ENCODE results near the gene ADAMTSL2. TPM values are rescaled to one million over a fixed set of nuclear protein-coding genes. Genes with fewer than 3 reads are reported as not detected.
A peak's percentile ranks its signal among the peaks of the same experiment; 100 is the strongest.

ADAMTSL2 gene
- polyA plus RNA-seq, 3 donors = 1.4 to 2.5 (median 1.9) TPM

DNA sequence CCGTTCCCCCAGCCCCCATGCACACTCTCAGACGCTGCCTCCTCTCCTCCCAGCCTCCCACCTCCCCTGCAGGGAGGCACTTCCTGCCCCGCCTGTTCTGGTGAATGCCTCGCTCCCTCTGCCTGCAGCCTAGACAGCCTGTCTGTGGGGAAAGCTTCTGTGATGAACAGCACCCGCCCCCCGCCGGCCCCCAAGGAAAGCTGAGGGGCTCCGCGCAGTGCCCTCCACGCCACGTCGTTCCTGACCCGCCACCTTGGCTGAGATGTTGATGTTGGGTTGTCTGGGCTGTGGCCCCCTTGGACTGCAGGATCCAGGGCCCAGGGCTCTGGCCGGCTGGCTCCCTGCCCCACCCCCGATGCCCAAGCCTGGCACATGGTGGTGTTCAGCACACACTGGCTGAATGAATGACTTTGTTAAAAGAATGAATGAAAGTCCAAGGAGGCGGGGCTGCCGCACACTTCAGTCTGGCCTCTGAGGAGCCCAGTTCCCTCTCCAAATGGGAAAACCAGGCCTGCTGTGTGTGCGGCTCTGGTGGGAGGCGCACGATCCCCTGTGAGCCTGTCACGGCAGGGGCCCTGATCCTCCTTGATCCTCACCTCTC lies 7.7 kb upstream of the ADAMTSL2 start:
- no peak for DNase-seq (ENCODE audit: extremely low read depth in 1 of 11, low read depth in 9 of 11, low spot score in 4 of 11)

- peak in 4 of 11 donors; percentile 58 to 71 (median 66) for DNase-seq (ENCODE audit: extremely low read depth in 1 of 11, low read depth in 9 of 11, low spot score in 4 of 11)
Measured at GRCh38 chr9:133527444-133527920, 7.0 kb upstream of the ADAMTSL2 start.

GRCh38 chr9:133528001-133528875 lies 6.3 kb upstream of the ADAMTSL2 start:
- DNase-seq (ENCODE audit: extremely low read depth in 1 of 11, low read depth in 9 of 11, low spot score in 4 of 11) = no peak

DNA sequence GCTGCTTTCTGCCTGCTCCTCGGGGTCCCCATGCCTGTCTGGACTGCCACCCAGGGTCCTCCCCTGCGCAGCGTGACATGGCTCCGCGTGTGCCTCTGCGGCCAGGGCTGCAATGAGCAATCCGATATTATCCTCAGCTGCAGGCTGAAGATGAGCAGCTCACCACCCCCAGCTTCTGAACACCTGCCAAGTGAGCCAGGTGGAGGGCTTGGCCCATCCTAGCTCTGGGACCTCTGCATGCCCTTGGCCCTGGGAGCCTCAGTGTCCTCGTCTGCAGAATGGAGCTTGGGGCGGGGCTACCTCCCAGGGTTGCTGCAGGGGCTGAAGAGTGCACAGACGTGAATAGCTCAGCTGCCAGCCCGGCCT lies 5.6 kb upstream of the ADAMTSL2 start:
- DNase-seq (ENCODE audit: extremely low read depth in 1 of 11, low read depth in 9 of 11, low spot score in 4 of 11) = no peak

GRCh38 chr9:133529457-133529856 lies 5.0 kb upstream of the ADAMTSL2 start:
- DNase-seq (ENCODE audit: extremely low read depth in 1 of 11, low read depth in 9 of 11, low spot score in 4 of 11) = no peak

- no peak for DNase-seq (ENCODE audit: extremely low read depth in 1 of 11, low read depth in 9 of 11, low spot score in 4 of 11)
Measured at GRCh38 chr9:133529874-133530273, 4.6 kb upstream of the ADAMTSL2 start.

- DNase-seq (ENCODE audit: extremely low read depth in 1 of 11, low read depth in 9 of 11, low spot score in 4 of 11) = no peak
Measured at GRCh38 chr9:133531293-133531692, 3.2 kb upstream of the ADAMTSL2 start.

GRCh38 chr9:133532937-133533668 lies 1.4 kb upstream of the ADAMTSL2 start:
- no peak for DNase-seq (ENCODE audit: extremely low read depth in 1 of 11, low read depth in 9 of 11, low spot score in 4 of 11)

- DNase-seq (ENCODE audit: extremely low read depth in 1 of 11, low read depth in 9 of 11, low spot score in 4 of 11) = no peak
Measured at GRCh38 chr9:133533857-133534256, 647 bp upstream of the ADAMTSL2 start.

DNA sequence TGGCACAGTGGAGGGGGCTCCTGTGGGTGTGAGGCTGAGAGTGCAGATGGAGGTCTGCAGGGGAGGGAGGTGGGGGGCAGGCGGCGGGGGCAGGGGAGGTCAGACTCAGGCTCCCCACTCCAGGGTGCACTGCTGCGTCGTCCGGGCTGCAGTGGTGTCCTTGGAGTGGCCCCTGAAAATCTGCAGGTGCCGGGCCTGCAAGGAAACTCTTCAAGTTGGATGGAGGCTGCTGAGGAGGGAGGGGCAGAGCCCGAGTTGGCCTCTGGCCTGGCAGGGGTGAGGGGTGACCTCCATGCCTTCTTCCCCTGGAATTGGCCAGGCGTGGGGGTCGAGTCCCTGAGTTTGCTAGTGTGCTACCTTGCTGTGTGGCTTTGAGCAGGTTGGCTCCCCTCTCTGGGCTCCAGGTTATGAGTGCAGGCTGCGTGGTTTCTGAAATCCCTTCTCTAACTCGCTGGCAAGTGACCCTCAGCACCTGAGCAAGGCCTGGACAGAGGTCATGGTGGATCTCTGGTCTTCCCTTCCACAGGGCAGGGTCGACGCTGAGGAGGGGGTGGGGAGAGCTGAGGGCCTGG lies 888 bp downstream of the ADAMTSL2 start:
- DNase-seq (ENCODE audit: extremely low read depth in 1 of 11, low read depth in 9 of 11, low spot score in 4 of 11) = no peak

- no peak for DNase-seq (ENCODE audit: extremely low read depth in 1 of 11, low read depth in 9 of 11, low spot score in 4 of 11)
Measured at GRCh38 chr9:133536080-133536479, 1.6 kb downstream of the ADAMTSL2 start.

GRCh38 chr9:133536536-133536935 lies 2.0 kb downstream of the ADAMTSL2 start:
- no peak for DNase-seq (ENCODE audit: extremely low read depth in 1 of 11, low read depth in 9 of 11, low spot score in 4 of 11)

DNA sequence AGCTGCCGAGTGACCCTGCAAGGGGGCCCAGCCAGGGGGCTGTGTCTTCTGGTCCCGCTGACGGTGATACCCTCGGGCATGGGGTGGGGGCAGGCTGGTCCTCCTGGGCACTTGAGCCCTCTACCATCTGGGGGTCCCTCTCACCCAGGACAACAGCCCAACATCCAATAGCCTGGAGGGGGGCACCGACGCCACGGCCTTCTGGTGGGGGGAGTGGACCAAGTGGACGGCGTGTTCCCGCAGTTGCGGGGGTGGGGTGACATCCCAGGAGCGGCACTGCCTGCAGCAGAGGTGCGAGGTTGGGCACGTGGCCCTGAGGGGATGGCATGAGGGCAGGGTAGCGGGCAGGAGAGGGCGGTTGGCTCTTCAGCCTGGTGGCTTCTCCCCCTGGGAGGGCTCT lies 2.8 kb downstream of the ADAMTSL2 start:
- DNase-seq (ENCODE audit: extremely low read depth in 1 of 11, low read depth in 9 of 11, low spot score in 4 of 11) = no peak

- no peak for DNase-seq (ENCODE audit: extremely low read depth in 1 of 11, low read depth in 9 of 11, low spot score in 4 of 11)
Measured at GRCh38 chr9:133538176-133538575, 3.7 kb downstream of the ADAMTSL2 start.

DNA sequence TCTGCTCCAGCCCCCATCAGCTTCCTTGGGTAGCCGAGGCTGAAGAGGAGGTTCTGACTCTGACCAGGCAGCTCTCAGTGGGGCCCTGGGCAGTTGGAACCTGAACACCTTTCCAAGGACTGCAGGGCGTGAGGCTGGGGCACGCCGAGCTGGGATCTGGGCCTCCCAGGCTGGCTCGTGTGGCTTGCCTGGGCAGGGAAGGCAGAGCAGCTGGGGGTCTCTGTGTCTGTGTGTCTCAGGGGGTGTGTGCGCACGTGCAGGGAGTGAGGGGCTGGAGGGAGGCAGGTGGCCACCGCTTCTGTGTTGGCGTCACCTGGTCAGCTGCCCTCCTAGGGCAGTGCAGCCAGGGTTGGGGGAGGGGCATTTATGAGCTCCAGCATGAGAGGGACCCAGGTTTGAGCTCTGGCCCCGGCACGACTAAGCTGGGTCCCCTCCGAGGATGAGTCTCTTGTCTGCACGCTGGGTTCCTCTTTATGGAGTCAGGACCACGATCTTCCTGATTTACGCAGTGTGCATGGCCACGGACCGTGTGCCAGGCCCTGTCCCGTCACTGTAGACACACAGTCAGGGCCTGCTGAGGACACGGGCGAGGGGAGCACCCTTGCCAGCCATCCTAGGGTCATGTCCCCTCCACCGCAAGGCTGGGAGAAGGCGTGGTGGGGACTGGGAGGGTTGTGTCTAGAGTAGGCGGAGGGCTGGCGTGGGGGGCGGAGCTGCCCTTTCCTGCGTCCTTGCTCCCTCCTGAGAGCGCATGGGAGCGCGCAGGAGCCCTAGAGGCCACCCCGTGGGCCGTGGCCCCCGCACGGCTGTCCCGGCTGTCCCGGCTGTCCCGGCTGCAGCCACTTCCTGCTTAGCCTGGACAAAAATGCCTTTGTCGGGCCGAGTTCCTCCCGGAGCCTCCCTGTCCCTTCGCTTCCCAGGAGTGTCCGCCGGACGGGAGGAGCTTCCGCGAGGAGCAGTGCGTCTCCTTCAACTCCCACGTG lies 4.6 kb downstream of the ADAMTSL2 start:
- DNase-seq (ENCODE audit: extremely low read depth in 1 of 11, low read depth in 9 of 11, low spot score in 4 of 11) = no peak

- DNase-seq (ENCODE audit: extremely low read depth in 1 of 11, low read depth in 9 of 11, low spot score in 4 of 11) = no peak
Measured at GRCh38 chr9:133539991-133540697, 5.6 kb downstream of the ADAMTSL2 start.

DNA sequence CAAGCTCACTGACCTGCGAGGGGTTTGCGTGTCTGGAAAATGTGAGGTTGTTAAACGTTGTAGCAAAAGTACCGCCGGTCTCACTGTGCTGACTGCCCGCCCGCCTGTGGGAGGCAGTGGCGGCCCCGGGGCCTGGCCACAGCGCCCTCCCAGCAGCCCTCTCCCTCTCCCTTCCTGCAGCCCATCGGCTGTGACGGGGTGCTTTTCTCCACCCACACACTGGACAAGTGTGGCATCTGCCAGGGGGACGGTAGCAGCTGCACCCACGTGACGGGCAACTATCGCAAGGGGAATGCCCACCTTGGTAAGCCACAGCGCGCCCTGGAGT lies 6.2 kb downstream of the ADAMTSL2 start:
- DNase-seq (ENCODE audit: extremely low read depth in 1 of 11, low read depth in 9 of 11, low spot score in 4 of 11) = no peak

DNA sequence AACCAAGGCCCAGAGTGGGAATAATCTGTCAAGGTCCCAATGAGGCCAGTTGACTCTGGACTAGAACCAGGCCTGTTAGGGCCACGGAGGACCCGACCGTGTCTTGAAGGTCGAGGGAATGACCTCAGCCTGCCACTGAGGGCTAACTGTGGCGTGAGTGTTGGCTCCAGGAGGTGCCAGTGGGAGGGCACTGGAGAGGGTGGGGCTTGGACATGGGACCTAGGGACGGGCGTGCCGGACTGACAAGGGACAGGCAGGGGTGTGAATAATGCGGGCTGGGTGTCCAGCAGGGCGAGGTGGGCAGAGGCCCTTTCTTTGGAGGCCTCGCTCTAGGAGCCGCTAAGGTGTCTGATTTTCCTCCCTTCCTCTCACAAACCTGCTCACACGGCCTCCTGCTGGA lies 7.5 kb downstream of the ADAMTSL2 start:
- no peak for DNase-seq (ENCODE audit: extremely low read depth in 1 of 11, low read depth in 9 of 11, low spot score in 4 of 11)

Data from renal cortex interstitium (tissue), 11 donors.